IPS DF 6.9 (cell line): ENCODE results near the gene ADAMTS13.
"Not testable (repeated sequence)": the region's sequence is repeated elsewhere in the genome, so short reads cannot be mapped to it uniquely, and the experiment has no call there.

ENCODE experiments used
- DNase-seq: peaks from one replicate; pipeline ENCODE4 v3.0.0-alpha.2; 2013; ENCODE audit warnings: low read depth, low spot score
- H3K27ac ChIP-seq: one replicate; pipeline ENCODE4 v1.5.1; 2013; ENCODE audit warnings: low read length, control low read depth
- H3K27me3 ChIP-seq: 2 replicates; pipeline ENCODE4 v1.6.1; 2013; ENCODE audit warnings: mild to moderate bottlenecking, low read length; ENCODE audit not compliant: control insufficient read depth, insufficient read depth
- H3K36me3 ChIP-seq: 2 replicates; pipeline ENCODE4 v1.6.1; 2013; ENCODE audit warnings: low read length; ENCODE audit not compliant: control insufficient read depth, insufficient read depth
- H3K4me1 ChIP-seq: 2 replicates; pipeline ENCODE4 v1.6.1; 2013; ENCODE audit warnings: low read length; ENCODE audit not compliant: control insufficient read depth, insufficient read depth
- H3K4me3 ChIP-seq: 2 replicates; pipeline ENCODE4 v1.5.1; 2013; ENCODE audit warnings: mild to moderate bottlenecking, low read length
- H3K9me3 ChIP-seq: 2 replicates; pipeline ENCODE4 v1.6.1; 2013; ENCODE audit warnings: low read length, inconsistent platforms; ENCODE audit not compliant: control insufficient read depth, insufficient read depth
- WGBS: extraction: QIAGEN DNeasy Blood & Tissue Kit; methylation state at CpG from one replicate; pipeline ENCODE4 v1.1.7; 2013; ENCODE audit warnings: mixed read lengths, missing lambda C conversion rate; ENCODE audit not compliant: insufficient read length, insufficient coverage; 5-methylcytosine and 5-hydroxymethylcytosine counted together

Gene ADAMTS13

GRCh38 chr9:133421615-133422542, at the start of gene ADAMTS13:
Gene ADAMTS13, plus strand, starts transcription at chr9:133422367. Its CDS starts 77 bp downstream, at chr9:133422444.
- Histone ChIP-seq H3K4me3 (no peak within 1 kb of the TSS), H3K9me3 (no peaks in the 10 kb centered on the region), H3K4me1 (0 out of 2 replicates have a peak, but pooled peaks cover 1% of the 10 kb centered on the region), H3K36me3 (0 out of 2 replicates have a peak, but pooled peaks cover 3% of the 10 kb centered on the region), H3K27me3 (no peaks in the 10 kb centered on the region), H3K27ac (no peak within 1 kb of the TSS)
- no peak for DNase-seq
- WGBS, result no CpG with 5 or more reads among the region's 23 CpGs

DNA sequence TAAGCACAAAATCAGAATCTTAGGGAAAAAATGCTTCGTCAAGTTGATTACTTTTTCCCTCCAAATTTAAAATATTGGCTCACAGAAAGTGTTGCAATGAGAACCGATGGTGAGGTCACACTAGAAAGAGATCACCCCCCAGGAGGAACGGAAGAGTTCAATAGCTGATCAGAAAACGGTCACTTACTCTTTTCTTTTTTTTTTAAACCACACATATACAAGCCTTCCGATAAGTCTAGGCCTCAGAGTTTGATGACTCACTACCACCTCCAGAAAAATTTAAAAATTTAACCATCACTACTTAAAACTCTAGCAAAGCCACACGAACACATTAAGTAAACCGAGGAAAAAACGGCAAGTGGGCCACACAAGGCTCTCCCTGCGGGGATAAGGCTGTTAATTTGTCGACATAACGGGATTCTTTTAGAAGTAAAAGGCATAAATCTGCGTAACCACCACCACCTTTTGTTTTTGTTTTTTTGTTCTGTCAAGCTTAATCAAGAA, 47.5 kb upstream of the ADAMTS13 start:
- Histone ChIP-seq H3K4me1 (no peaks in the 10 kb centered on the region), H3K4me3 (peak overlapping the region; percentile 76; the same call in 1 of the 2 replicates), H3K27ac (no peak overlapping the region), H3K9me3 (no peaks in the 10 kb centered on the region; the same call in 1 of the 2 replicates), H3K36me3 (peaks cover 4% of the 10 kb centered on the region; the same call in 1 of the 2 replicates), H3K27me3 (no peaks in the 10 kb centered on the region)
- whole genome bisulfite sequencing, result no CpG with 5 or more reads among the region's 12 CpGs
- no peak for DNase-seq

- no CpG with 5 or more reads among the region's 39 CpGs for WGBS
These were observed 46.9 kb upstream of the ADAMTS13 start for GRCh38 chr9:133375116-133375723.

GRCh38 chr9:133375724-133376654, 46.2 kb upstream of the ADAMTS13 start, which contains the start of the genes STKLD1 and SURF4:
Gene STKLD1, plus strand, starts transcription at chr9:133376366. Its CDS starts 108 bp downstream, at chr9:133376474.
Gene SURF4, minus strand, starts transcription at chr9:133376060. Its CDS starts 91 bp downstream, at chr9:133375969.
- WGBS, result no CpG with 5 or more reads among the region's 120 CpGs
- Histone ChIP-seq H3K4me3 (peak within 1 kb of the TSS; percentile 76), H3K27me3 (no peaks in the 10 kb centered on the region), H3K27ac (no peak within 1 kb of the TSS), H3K36me3 (peaks cover 4% of the 10 kb centered on the region; the same call in 1 of the 2 replicates), H3K9me3 (no peaks in the 10 kb centered on the region; the same call in 1 of the 2 replicates), H3K4me1 (no peaks in the 10 kb centered on the region)
- DNase-seq, result peak; percentile 73

More at GRCh38 chr9:133375116-133375723, 46.9 kb upstream of the ADAMTS13 start:
- DNase-seq, result no peak
- H3K4me3 ChIP-seq, result peak overlapping the region; percentile 76
- no peaks in the 10 kb centered on the region for H3K4me1 ChIP-seq
- no peak overlapping the region for H3K27ac ChIP-seq
- peaks cover 4% of the 10 kb centered on the region; the same call in 1 of the 2 replicates for H3K36me3 ChIP-seq
- H3K27me3 ChIP-seq, result no peaks in the 10 kb centered on the region
- no peaks in the 10 kb centered on the region; the same call in 1 of the 2 replicates for H3K9me3 ChIP-seq

GRCh38 chr9:133377280-133377679, 44.9 kb upstream of the ADAMTS13 start:
- not testable (repeated sequence) for H3K36me3 ChIP-seq, H3K4me3 ChIP-seq, H3K9me3 ChIP-seq, H3K27ac ChIP-seq, DNase-seq, H3K4me1 ChIP-seq, H3K27me3 ChIP-seq
- no CpG with 5 or more reads among the region's 14 CpGs for WGBS

GRCh38 chr9:133377721-133378216, 44.4 kb upstream of the ADAMTS13 start:
- no peak for DNase-seq
- no peak overlapping the region for H3K4me3 ChIP-seq
- H3K36me3 ChIP-seq, result no peaks in the 10 kb centered on the region
- no peak overlapping the region for H3K27ac ChIP-seq
- H3K9me3 ChIP-seq, result no peaks in the 10 kb centered on the region; the same call in 1 of the 2 replicates
- no CpG with 5 or more reads among the region's 6 CpGs for WGBS
- no peaks in the 10 kb centered on the region for H3K27me3 ChIP-seq
- H3K4me1 ChIP-seq, result no peaks in the 10 kb centered on the region

DNA sequence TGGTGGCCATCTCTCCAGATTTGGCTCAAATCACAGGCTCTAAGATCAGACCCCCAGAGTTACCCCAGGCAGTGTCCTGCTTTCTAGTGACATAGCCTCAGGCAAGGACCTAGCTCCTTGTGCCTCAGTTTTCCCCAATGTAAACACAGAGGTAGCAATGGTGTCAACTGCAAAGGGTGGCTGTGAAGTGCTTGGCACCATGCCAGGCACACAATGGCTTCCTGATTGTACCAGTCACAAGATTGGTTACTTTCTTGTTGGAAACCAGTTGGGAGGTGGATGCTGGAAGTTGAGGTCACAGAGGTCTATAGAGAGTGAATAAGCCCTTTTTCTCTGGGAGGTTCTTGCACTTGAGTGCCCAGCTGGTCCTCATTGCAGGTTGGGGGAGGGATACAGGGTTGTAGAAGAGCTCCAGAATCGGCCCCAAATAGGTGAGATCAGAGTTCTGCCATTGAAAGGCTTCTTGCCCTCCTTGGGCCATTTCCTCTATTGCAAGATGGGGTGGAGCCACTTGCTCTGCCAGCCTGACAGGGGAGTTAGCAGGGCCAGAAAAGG, 43.7 kb upstream of the ADAMTS13 start:
- DNase-seq, result no peak
- no peaks in the 10 kb centered on the region for H3K27me3 ChIP-seq
- H3K27ac ChIP-seq, result no peak overlapping the region
- H3K4me1 ChIP-seq, result no peaks in the 10 kb centered on the region
- H3K36me3 ChIP-seq, result no peaks in the 10 kb centered on the region
- no peak overlapping the region for H3K4me3 ChIP-seq
- H3K9me3 ChIP-seq, result no peaks in the 10 kb centered on the region; the same call in 1 of the 2 replicates
- WGBS, result no CpG with 5 or more reads among the region's 1 CpG

- H3K27me3 ChIP-seq, result no peaks in the 10 kb centered on the region
- H3K4me1 ChIP-seq, result no peaks in the 10 kb centered on the region
- no CpG with 5 or more reads among the region's 14 CpGs for WGBS
- no peak overlapping the region for H3K27ac ChIP-seq
- no peaks in the 10 kb centered on the region for H3K36me3 ChIP-seq
- H3K9me3 ChIP-seq, result no peaks in the 10 kb centered on the region; the same call in 1 of the 2 replicates
- no peak for DNase-seq
- no peak overlapping the region for H3K4me3 ChIP-seq
These were observed 42.7 kb upstream of the ADAMTS13 start for GRCh38 chr9:133379153-133380086.
